Breast epithelium (tissue), 4 donors: ENCODE measurements around the gene CEPT1. TPM values are rescaled to one million over a fixed set of nuclear protein-coding genes. Genes with fewer than 3 reads are reported as not detected.

Source experiments
- DNase-seq, 2 donors: peaks; one replicate each; pipeline ENCODE4 v3.0.0-alpha.2; 2019; ENCODE audit warnings: low spot score in 2 of 2
- H3K27ac ChIP-seq, 2 donors: fragments of 200-600 bp; sonication (generic) in 1 of 2; one replicate each; pipeline ENCODE4 v1.5.1; 2016 to 2019; ENCODE audit warnings: mild to moderate bottlenecking in 1 of 2
- H3K27me3 ChIP-seq, 2 donors: fragments of 200-600 bp; sonication (generic) in 1 of 2; one replicate each; pipeline versions ENCODE4 v1.5.1 to v1.6.0; 2017 to 2019; ENCODE audit warnings: control low read depth in 1 of 2, mild to moderate bottlenecking in 1 of 2
- H3K36me3 ChIP-seq: fragments of 200-600 bp; one replicate; pipeline ENCODE4 v1.5.1; 2019
- H3K4me1 ChIP-seq, 2 donors: fragments of 200-600 bp; sonication (generic); one replicate each; pipeline ENCODE4 v1.5.1; 2016 to 2019; ENCODE audit warnings: control low read depth in 1 of 2
- H3K4me3 ChIP-seq, 3 donors: fragments of 200-600 bp; sonication (generic); 1 replicate in 2 of 3; 2 replicates in 1 of 3; pipeline ENCODE4 v1.5.1; 2016 to 2019; ENCODE audit warnings: mild to moderate bottlenecking in 3 of 3, moderate library complexity in 2 of 3
- H3K9me3 ChIP-seq, 2 donors: fragments of 200-600 bp; sonication (generic) in 1 of 2; one replicate each; pipeline ENCODE4 v1.5.1; 2016 to 2019; ENCODE audit warnings: control low read depth in 1 of 2
- POLR2A ChIP-seq: fragments of 450-650 bp; IDR thresholded peaks from one replicate; pipeline ENCODE4 v1.6.1; 2016; ENCODE audit warnings: antibody characterized with exemption, mild to moderate bottlenecking, moderate library complexity
- POLR2AphosphoS5 ChIP-seq, 3 donors: sonication (generic); formaldehyde crosslinking; IDR thresholded peaks; one replicate each; pipeline ENCODE4 v1.6.1; 2017; ENCODE audit warnings: antibody characterized with exemption in 3 of 3
- intact Hi-C: fragments of 100-400 bp; cut with DNase I; formaldehyde crosslinking; loops from one replicate; pipeline ENCODE4 v1.15.1; 2023; ENCODE audit warnings: low total_unique reads
- total RNA-seq, 3 donors: library from RNA; depleted of rRNA; stranded (reverse); fragments of >200 nt; gene quantifications; one replicate each; pipeline ENCODE4 v1.1.0, GENCODE V29; 2016
- TF ChIP-seq, protein P1 (sequence below), 3 donors: fragments of 450-650 bp; IDR thresholded peaks; one replicate each; pipeline ENCODE4 v1.5.1; 2016 to 2017; ENCODE audit warnings: antibody characterized with exemption in 3 of 3, mild to moderate bottlenecking in 3 of 3, moderate library complexity in 3 of 3

Gene CEPT1
- total RNA-seq, 3 donors from 2014 or later: 49.8 to 67.7 (median 62.5) TPM

GRCh38 chr1:111223126-111223685 is 83.2 kb downstream of the CEPT1 start:
- Histone ChIP-seq H3K27ac (peak overlapping the region; percentile 5 to 48), H3K4me1 (peaks cover 4 to 10% of the 10 kb centered on the region in 2 donors), H3K36me3 (no peaks in the 10 kb centered on the region), H3K9me3 (no peaks in the 10 kb centered on the region), H3K27me3 (no peaks in the 10 kb centered on the region), H3K4me3 (no peak overlapping the region)
- intact Hi-C loops: no loop called here
- DNase-seq: no peak
- TF ChIP-seq POLR2AphosphoS5 (IDR thresholded peaks at IDR 0.05): no peak
- TF ChIP-seq, protein P1, sequence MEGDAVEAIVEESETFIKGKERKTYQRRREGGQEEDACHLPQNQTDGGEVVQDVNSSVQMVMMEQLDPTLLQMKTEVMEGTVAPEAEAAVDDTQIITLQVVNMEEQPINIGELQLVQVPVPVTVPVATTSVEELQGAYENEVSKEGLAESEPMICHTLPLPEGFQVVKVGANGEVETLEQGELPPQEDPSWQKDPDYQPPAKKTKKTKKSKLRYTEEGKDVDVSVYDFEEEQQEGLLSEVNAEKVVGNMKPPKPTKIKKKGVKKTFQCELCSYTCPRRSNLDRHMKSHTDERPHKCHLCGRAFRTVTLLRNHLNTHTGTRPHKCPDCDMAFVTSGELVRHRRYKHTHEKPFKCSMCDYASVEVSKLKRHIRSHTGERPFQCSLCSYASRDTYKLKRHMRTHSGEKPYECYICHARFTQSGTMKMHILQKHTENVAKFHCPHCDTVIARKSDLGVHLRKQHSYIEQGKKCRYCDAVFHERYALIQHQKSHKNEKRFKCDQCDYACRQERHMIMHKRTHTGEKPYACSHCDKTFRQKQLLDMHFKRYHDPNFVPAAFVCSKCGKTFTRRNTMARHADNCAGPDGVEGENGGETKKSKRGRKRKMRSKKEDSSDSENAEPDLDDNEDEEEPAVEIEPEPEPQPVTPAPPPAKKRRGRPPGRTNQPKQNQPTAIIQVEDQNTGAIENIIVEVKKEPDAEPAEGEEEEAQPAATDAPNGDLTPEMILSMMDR (IDR thresholded peaks at IDR 0.05): peak in 1 of 3 donors; percentile 5

DNA sequence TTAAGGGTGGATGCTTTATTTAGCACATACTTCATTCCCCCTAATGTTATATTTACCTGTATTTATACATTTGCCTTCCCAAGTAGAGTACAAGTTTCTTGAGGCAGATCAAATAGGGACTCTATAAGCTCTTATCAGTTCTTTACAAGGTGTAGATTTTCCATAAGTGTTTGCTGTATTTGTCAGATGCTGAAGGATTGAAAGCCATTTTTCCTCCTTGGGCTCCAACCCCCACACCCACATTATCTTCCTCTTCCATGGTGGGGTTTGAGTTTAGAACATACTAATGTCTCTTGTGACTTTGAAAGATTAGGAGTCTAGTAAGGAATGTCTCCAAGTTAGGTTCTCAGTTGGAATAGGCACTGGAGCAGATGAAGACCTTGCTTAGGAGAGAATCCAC is 85.1 kb downstream of the CEPT1 start:
- TF ChIP-seq, protein P1 (IDR thresholded peaks at IDR 0.05): no peak
- TF ChIP-seq POLR2AphosphoS5 (IDR thresholded peaks at IDR 0.05) (no peak), POLR2A (no peak)
- peaks cover 4 to 16% of the 10 kb centered on the region in 2 donors for H3K4me1 ChIP-seq
- no peaks in the 10 kb centered on the region for H3K36me3 ChIP-seq
- H3K27me3 ChIP-seq: no peaks in the 10 kb centered on the region
- H3K4me3 ChIP-seq: no peak overlapping the region
- no peak for DNase-seq
- no peaks in the 10 kb centered on the region for H3K9me3 ChIP-seq
- peak overlapping the region in 1 of 2 donors; percentile 22 for H3K27ac ChIP-seq
- intact Hi-C loops: no loop called here

DNA sequence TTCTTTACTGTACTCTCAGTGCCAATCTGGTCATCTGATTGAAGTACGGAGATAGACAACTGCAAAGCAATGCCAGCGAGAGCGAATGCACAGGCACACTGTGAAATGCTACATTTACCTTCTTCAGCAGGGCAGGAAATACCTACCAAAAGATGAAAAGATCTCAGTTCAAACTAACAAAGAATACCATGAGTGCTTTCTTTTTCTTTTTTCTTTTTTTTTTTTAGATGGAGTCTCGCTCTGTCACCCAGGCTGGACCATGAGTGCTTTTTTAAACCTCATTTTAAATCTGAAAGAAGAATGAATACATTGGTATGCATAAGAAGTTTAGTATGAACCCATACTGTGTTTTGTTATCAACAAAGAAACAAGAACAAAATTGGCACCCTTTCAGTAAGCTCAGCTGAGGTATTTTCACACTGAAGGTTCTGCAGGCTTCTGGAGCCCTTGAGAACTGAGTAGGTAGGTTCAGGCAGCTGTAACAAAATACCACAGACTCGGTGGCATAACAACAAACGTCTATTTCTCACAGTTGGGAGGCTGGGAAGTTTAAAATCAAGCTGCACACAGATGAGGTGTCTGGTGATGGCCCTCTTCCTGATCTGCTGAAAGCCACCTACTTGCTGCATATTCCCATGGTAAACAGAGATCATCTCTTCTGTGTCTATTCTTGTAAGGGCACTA is 85.8 kb downstream of the CEPT1 start:
- intact Hi-C loops: no loop called here

GRCh38 chr1:111227434-111227833 is 87.4 kb downstream of the CEPT1 start, which contains the start of gene CHI3L2:
TSS of gene CHI3L2 (plus strand) at chr1:111227713. CDS start at chr1:111227730, 17 bp downstream.
- Histone ChIP-seq H3K9me3 (no peaks in the 10 kb centered on the region), H3K27me3 (no peaks in the 10 kb centered on the region), H3K4me1 (peaks cover 4 to 16% of the 10 kb centered on the region in 2 donors), H3K27ac (peak within 1 kb of the TSS; percentile 91 to 93), H3K36me3 (no peaks in the 10 kb centered on the region), H3K4me3 (peak within 1 kb of the TSS in 1 of 3 donors; percentile 13)
- intact Hi-C loops: no loop called here
- TF ChIP-seq POLR2AphosphoS5 (IDR thresholded peaks at IDR 0.05) (peak in 1 of 3 donors; percentile 24), POLR2A (no peak)
- TF ChIP-seq, protein P1 (IDR thresholded peaks at IDR 0.05): no peak
- DNase-seq: peak in 1 of 2 donors; percentile 53

More for the DNA sequence above, 85.8 kb downstream of the CEPT1 start:
- no peaks in the 10 kb centered on the region for H3K27me3 ChIP-seq
- H3K4me1 ChIP-seq: peaks cover 4 to 16% of the 10 kb centered on the region in 2 donors
- peak overlapping the region in 1 of 2 donors; percentile 22 for H3K27ac ChIP-seq
- H3K4me3 ChIP-seq: no peak overlapping the region
- no peak for DNase-seq
- H3K9me3 ChIP-seq: no peaks in the 10 kb centered on the region
- H3K36me3 ChIP-seq: no peaks in the 10 kb centered on the region
- TF ChIP-seq, protein P1 (IDR thresholded peaks at IDR 0.05): no peak
- no peak for TF ChIP-seq POLR2AphosphoS5 (IDR thresholded peaks at IDR 0.05)
- no peak for TF ChIP-seq POLR2A
